WTC11 (cell line): Measurements from ENCODE around the gene ZNF121.

ENCODE experiments used
- AFF4 ChIP-seq: sonication (generic); formaldehyde crosslinking; IDR thresholded peaks from 2 replicates; pipeline ENCODE4 v1.8.1; 2023; ENCODE audit warnings: mild to moderate bottlenecking, missing genetic modification reagents, borderline replicate concordance
- CTCF ChIP-seq: fragments of 200-600 bp; IDR thresholded peaks from 2 replicates; pipeline ENCODE4 v1.8.0; 2022; ENCODE audit warnings: antibody characterized with exemption
- EMX1 ChIP-seq: fragments of 250-450 bp; sonication (Bioruptor Pico); IDR thresholded peaks from 2 replicates; pipeline ENCODE4 v1.8.0; 2021; ENCODE audit warnings: mild to moderate bottlenecking
- IRF1 ChIP-seq: sonication (generic); formaldehyde crosslinking; IDR thresholded peaks from 2 replicates; pipeline ENCODE4 v1.8.0; 2023; ENCODE audit warnings: missing genetic modification reagents
- IRF2 ChIP-seq: sonication (generic); formaldehyde crosslinking; IDR thresholded peaks from 2 replicates; pipeline ENCODE4 v1.8.0; 2022; ENCODE audit warnings: low read depth, missing genetic modification reagents, borderline replicate concordance
- NR2C2 ChIP-seq: sonication (generic); formaldehyde crosslinking; IDR thresholded peaks from 2 replicates; pipeline ENCODE4 v1.8.0; 2022; ENCODE audit warnings: mild to moderate bottlenecking, missing genetic modification reagents
- SMAD3 ChIP-seq: sonication (generic); formaldehyde crosslinking; IDR thresholded peaks from 2 replicates; pipeline ENCODE4 v1.8.0; 2022; ENCODE audit warnings: missing genetic modification reagents, mild to moderate bottlenecking, borderline replicate concordance
- SP1 ChIP-seq: sonication (generic); formaldehyde crosslinking; conservative IDR thresholded peaks from 2 replicates; pipeline ENCODE4 v1.8.1; 2022; ENCODE audit warnings: missing genetic modification reagents
- USF2 ChIP-seq: sonication (generic); formaldehyde crosslinking; IDR thresholded peaks from 2 replicates; pipeline ENCODE4 v1.8.1; 2023; ENCODE audit warnings: mild to moderate bottlenecking, missing genetic modification reagents, moderate library complexity
- ZNF425 ChIP-seq: fragments of 250-450 bp; sonication (Bioruptor Pico); conservative IDR thresholded peaks from 2 replicates; pipeline ENCODE4 v1.9.0; 2021; ENCODE audit warnings: mild to moderate bottlenecking

- TF ChIP-seq NR2C2 (CRISPR knock-in tag) (no peak), IRF2 (CRISPR knock-in tag) (no peak), USF2 (CRISPR knock-in tag) (no peak), CTCF (no peak), IRF1 (no peak), AFF4 (CRISPR knock-in tag) (no peak), ZNF425 (no peak), EMX1 (CRISPR knock-in tag) (no peak), SMAD3 (CRISPR knock-in tag) (no peak), SP1 (CRISPR knock-in tag) (no peak)
Measured at GRCh38 chr19:9552536-9553274, 31.6 kb downstream of the ZNF121 start.
